Adrenal gland (tissue), 12 donors: Measurements from ENCODE around the gene HEMK1. TPM values are rescaled to one million over a fixed set of nuclear protein-coding genes. Genes with fewer than 3 reads are reported as not detected.

Experiments
- DNase-seq, 7 donors: peaks; one replicate each; pipeline ENCODE4 v3.0.0-alpha.2; 2019 to 2020
- H3K27ac ChIP-seq, 5 donors: fragments of 200-600 bp; sonication (generic) in 4 of 5; 1 replicate in 3 of 5; 2 replicates in 2 of 5; pipeline versions ENCODE4 v1.5.1 to v1.8.0; 2016 to 2020; ENCODE audit warnings: mild to moderate bottlenecking in 1 of 5
- H3K27me3 ChIP-seq: fragments of 200-600 bp; 2 replicates; pipeline ENCODE4 v1.8.0; 2021
- H3K36me3 ChIP-seq, 2 donors: fragments of 200-600 bp; replicated peaks in 1 of 2; 1 replicate in 1 of 2; 2 replicates in 1 of 2; pipeline versions ENCODE4 v1.5.1 to v1.8.0; 2018 to 2022
- H3K4me1 ChIP-seq, 2 donors: fragments of 200-600 bp; replicated peaks in 1 of 2; 1 replicate in 1 of 2; 2 replicates in 1 of 2; pipeline versions ENCODE4 v1.5.1 to v1.8.0; 2018 to 2021
- H3K4me3 ChIP-seq, 4 donors: fragments of 200-600 bp; sonication (generic) in 3 of 4; one replicate each; pipeline ENCODE4 v1.5.1; 2016 to 2018
- H3K9me3 ChIP-seq, 3 donors: fragments of 200-600 bp; sonication (generic) in 1 of 3; replicated peaks in 1 of 3; 1 replicate in 2 of 3; 2 replicates in 1 of 3; pipeline versions ENCODE4 v1.5.1 to v1.8.0; 2016 to 2021
- CTCF ChIP-seq, 6 experiments: fragments of 450-650 bp in 4 of 6; fragments of 200-600 bp in 2 of 6; sonication (generic) in 1 of 6; IDR thresholded peaks; 1 replicate in 5 of 6; 2 replicates in 1 of 6; pipeline versions ENCODE4 v1.5.1 to v1.8.0; 2016 to 2021; ENCODE audit warnings: antibody characterized with exemption in 6 of 6, mild to moderate bottlenecking in 2 of 6, moderate library complexity in 1 of 6
- POLR2A ChIP-seq, 2 donors: fragments of 450-650 bp; IDR thresholded peaks; one replicate each; pipeline ENCODE4 v1.6.1; 2017; ENCODE audit warnings: antibody characterized with exemption in 2 of 2, mild to moderate bottlenecking in 2 of 2, moderate library complexity in 1 of 2
- WGBS, 4 donors: extraction: QIAGEN DNeasy Blood & Tissue Kit in 2 of 4; methylation state at CpG; one replicate each; pipeline versions ENCODE4 v1.1.5 to v1.1.7; 2013 to 2017; 5-methylcytosine and 5-hydroxymethylcytosine counted together
- intact Hi-C, 2 donors: fragments of 100-400 bp; cut with DNase I; formaldehyde crosslinking; loops; one replicate each; pipeline versions ENCODE4 v1.14.1 to v1.15.0; 2022 to 2023
- polyA plus RNA-seq, 3 donors: library from polyadenylated mRNA; stranded (reverse); fragments of 200-250 nt in 2 of 3; fragments of 350-450 nt in 1 of 3; fragmentation: Illumina TruSeq in 1 of 3; extraction: RNeasy Lipid Tissue Mini Kit (QIAGEN cat#74804) in 1 of 3; gene quantifications; one replicate each; pipeline ENCODE4 v1.2.3, GENCODE V29; 2013 to 2014
- total RNA-seq, 9 donors: library from RNA; depleted of rRNA in 4 of 9; stranded (reverse); fragments of >200 nt in 4 of 9; fragments of 120-200 nt in 1 of 9; fragmentation: NEBNext Ultra II Directional in 1 of 9; extraction: Animal tissue kit (Norgen Biotek cat#: 25700) in 1 of 9; gene quantifications; one replicate each; pipeline versions ENCODE4 v1.1.0 to v1.2.4, GENCODE V29; 2013 to 2023
- donor health status: healthy with polysubstance abuse.
- donor health status: Bipolar disorder and iron deficiency.
- donor health status: DM: yes; HTN: yes; CAD: no.
- donor health status: DM: no; HTN: no; CAD: no.
- donor health status: DM: no; HTN: no; CAD: no.
- donor health status: DM: yes; HTN: yes; CAD: no.

The HEMK1 gene
- total and polyA plus RNA-seq, 12 donors = 9.1 to 46.4 (median 19.0) TPM

GRCh38 chr3:50539356-50540286, 29.7 kb upstream of the HEMK1 start:
- H3K4me3 ChIP-seq = no peak overlapping the region
- H3K36me3 ChIP-seq = no peaks in the 10 kb centered on the region
- H3K27me3 ChIP-seq = no peaks in the 10 kb centered on the region
- DNase-seq = no peak
- no peak for TF ChIP-seq CTCF (IDR thresholded peaks at IDR 0.05)
- no peak for TF ChIP-seq POLR2A (IDR thresholded peaks at IDR 0.05)
- intact Hi-C loops = loop anchor here (2.0 to 5.0 kb wide), 3 partner anchors 102 to 193 kb away; partner anchors contain the start of gene ZMYND10 (in 1 of the 2)
- no peaks in the 10 kb centered on the region for H3K9me3 ChIP-seq
- no peaks in the 10 kb centered on the region for H3K4me1 ChIP-seq
- no peak overlapping the region for H3K27ac ChIP-seq
- 68 to 75% (median 69%) methylated on average over 13 to 18 of the region's 18 CpGs for WGBS, 4 donors

- WGBS, 4 donors = 39 to 50% (median 44%) methylated on average over 2 of the region's 2 CpGs
- no peak overlapping the region for H3K27ac ChIP-seq
- peak; percentile 76 to 92 (median 84) for TF ChIP-seq CTCF (IDR thresholded peaks at IDR 0.05)
- no peak for TF ChIP-seq POLR2A (IDR thresholded peaks at IDR 0.05)
- DNase-seq = peak; percentile 51 to 90 (median 70)
- no peaks in the 10 kb centered on the region for H3K36me3 ChIP-seq
- no peaks in the 10 kb centered on the region for H3K27me3 ChIP-seq
- H3K4me1 ChIP-seq = no peaks in the 10 kb centered on the region
- H3K4me3 ChIP-seq = no peak overlapping the region
- no peaks in the 10 kb centered on the region for H3K9me3 ChIP-seq
- intact Hi-C loops = loop anchor here (5.0 kb wide), 2 partner anchors 105 to 195 kb away; partner anchors contain the start of gene ZMYND10 (in 1 of the 2)
These were observed 26.9 kb upstream of the HEMK1 start for GRCh38 chr3:50542177-50543034.

GRCh38 chr3:50545781-50546180, 23.5 kb upstream of the HEMK1 start:
- H3K27ac ChIP-seq = no peak overlapping the region
- no peaks in the 10 kb centered on the region for H3K36me3 ChIP-seq
- no peak for DNase-seq
- H3K4me1 ChIP-seq = no peaks in the 10 kb centered on the region
- H3K4me3 ChIP-seq = no peak overlapping the region
- intact Hi-C loops = loop anchor here in 1 of 2 donors (5.0 kb wide), 1 partner anchor 108 kb away; no protein-coding TSS in a partner anchor
- TF ChIP-seq POLR2A (IDR thresholded peaks at IDR 0.05) (no peak), CTCF (IDR thresholded peaks at IDR 0.05) (no peak)
- H3K27me3 ChIP-seq = no peaks in the 10 kb centered on the region
- H3K9me3 ChIP-seq = no peaks in the 10 kb centered on the region
- 57 to 63% (median 60%) methylated on average over 1 of the region's 1 CpG; no CpG with 5 or more reads in 1 of the 4 donors for WGBS, 4 donors

GRCh38 chr3:50549226-50549625, 20.1 kb upstream of the HEMK1 start:
- Histone ChIP-seq H3K4me1 (no peaks in the 10 kb centered on the region), H3K27ac (no peak overlapping the region), H3K9me3 (no peaks in the 10 kb centered on the region), H3K27me3 (peaks cover 4% of the 10 kb centered on the region), H3K36me3 (no peaks in the 10 kb centered on the region), H3K4me3 (no peak overlapping the region)
- intact Hi-C loops = loop anchor here in 1 of 2 donors (5.0 kb wide), 1 partner anchor 112 kb away; no protein-coding TSS in a partner anchor
- 87 to 94% (median 93%) methylated on average over 3 of the region's 3 CpGs for WGBS, 4 donors
- TF ChIP-seq CTCF (IDR thresholded peaks at IDR 0.05) (no peak), POLR2A (IDR thresholded peaks at IDR 0.05) (no peak)
- DNase-seq = no peak
